Astrocyte (in vitro differentiated cells and primary cell): ENCODE data around the gene SHCBP1L.

Experiments
- EZH2 ChIP-seq: IDR thresholded peaks from 2 replicates; pipeline ENCODE4 v1.6.1; 2012; ENCODE audit warnings: mild to moderate bottlenecking, low read length, inconsistent platforms; ENCODE audit not compliant: insufficient read depth
- TF ChIP-seq, protein P1 (sequence below): IDR thresholded peaks from 2 replicates; pipeline ENCODE4 v1.5.1; 2011; ENCODE audit warnings: low read depth, mild to moderate bottlenecking, inconsistent platforms, low read length, moderate library complexity; ENCODE audit not compliant: insufficient read depth

DNA sequence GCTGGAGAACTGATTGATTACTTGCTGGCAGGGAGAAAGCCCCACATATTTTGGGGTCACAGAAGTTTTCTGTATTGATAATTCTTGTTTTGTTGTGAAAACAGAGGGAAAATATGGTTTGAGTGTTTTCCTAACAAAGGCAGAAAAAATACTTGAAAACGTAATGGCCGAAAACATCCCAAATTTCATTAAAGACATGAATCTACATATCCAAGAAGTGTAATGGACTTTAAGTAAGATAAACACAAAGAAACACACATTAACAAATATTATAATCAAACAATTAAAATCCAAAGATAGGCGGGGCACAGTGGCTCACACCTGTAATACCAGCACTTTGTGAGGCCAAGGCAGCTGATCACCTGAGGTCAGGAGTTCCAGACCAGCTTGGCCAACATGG, 39.6 kb downstream of the SHCBP1L start:
- TF ChIP-seq, protein P1, sequence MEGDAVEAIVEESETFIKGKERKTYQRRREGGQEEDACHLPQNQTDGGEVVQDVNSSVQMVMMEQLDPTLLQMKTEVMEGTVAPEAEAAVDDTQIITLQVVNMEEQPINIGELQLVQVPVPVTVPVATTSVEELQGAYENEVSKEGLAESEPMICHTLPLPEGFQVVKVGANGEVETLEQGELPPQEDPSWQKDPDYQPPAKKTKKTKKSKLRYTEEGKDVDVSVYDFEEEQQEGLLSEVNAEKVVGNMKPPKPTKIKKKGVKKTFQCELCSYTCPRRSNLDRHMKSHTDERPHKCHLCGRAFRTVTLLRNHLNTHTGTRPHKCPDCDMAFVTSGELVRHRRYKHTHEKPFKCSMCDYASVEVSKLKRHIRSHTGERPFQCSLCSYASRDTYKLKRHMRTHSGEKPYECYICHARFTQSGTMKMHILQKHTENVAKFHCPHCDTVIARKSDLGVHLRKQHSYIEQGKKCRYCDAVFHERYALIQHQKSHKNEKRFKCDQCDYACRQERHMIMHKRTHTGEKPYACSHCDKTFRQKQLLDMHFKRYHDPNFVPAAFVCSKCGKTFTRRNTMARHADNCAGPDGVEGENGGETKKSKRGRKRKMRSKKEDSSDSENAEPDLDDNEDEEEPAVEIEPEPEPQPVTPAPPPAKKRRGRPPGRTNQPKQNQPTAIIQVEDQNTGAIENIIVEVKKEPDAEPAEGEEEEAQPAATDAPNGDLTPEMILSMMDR, result no peak
- TF ChIP-seq EZH2, result no peak
